Brain microvascular endothelial cell (primary cell): ENCODE results near the gene PAIP2B.

Experiments used
- DNase-seq: peaks from one replicate; pipeline ENCODE4 v3.0.0-alpha.2; 2020
- H3K27ac ChIP-seq: fragments of 250-450 bp; sonication (Bioruptor Pico); 2 replicates; pipeline ENCODE4 v1.5.1; 2020; ENCODE audit warnings: mild to moderate bottlenecking, moderate library complexity
- H3K27me3 ChIP-seq: fragments of 250-450 bp; sonication (Bioruptor Pico); replicated peaks from 2 replicates; pipeline ENCODE4 v1.5.1; 2020; ENCODE audit warnings: mild to moderate bottlenecking
- H3K36me3 ChIP-seq: fragments of 250-450 bp; sonication (Bioruptor Pico); replicated peaks from 2 replicates; pipeline ENCODE4 v1.5.1; 2020; ENCODE audit warnings: mild to moderate bottlenecking
- H3K4me3 ChIP-seq: 2 replicates; pipeline ENCODE4 v1.5.1; 2011; ENCODE audit warnings: low read depth, mild to moderate bottlenecking, control low read depth, low read length, moderate library complexity
- CTCF ChIP-seq: IDR thresholded peaks from 2 replicates; pipeline ENCODE4 v1.5.1; 2011; ENCODE audit warnings: low read depth, mild to moderate bottlenecking, moderate library complexity, low read length, control low read depth, inconsistent platforms; ENCODE audit errors: missing control alignments
- in situ Hi-C: cut with HindIII; loops from 2 replicates; pipeline ENCODE4 v1.10.0; 2017; ENCODE audit warnings: low sequenced_read_pairs, low pct_ligation_motif_present

The PAIP2B gene

GRCh38 chr2:71148506-71149063 is 78.3 kb downstream of the PAIP2B start:
- Histone ChIP-seq H3K36me3 (peaks cover 51% of the 10 kb centered on the region), H3K4me3 (no peak overlapping the region), H3K27ac (no peak overlapping the region), H3K27me3 (no peaks in the 10 kb centered on the region)
- in situ Hi-C loops: no loop called here
- no peak for DNase-seq
- no peak for TF ChIP-seq CTCF

GRCh38 chr2:71143782-71144181 is 83.1 kb downstream of the PAIP2B start:
- DNase-seq: no peak
- Histone ChIP-seq H3K27ac (no peak overlapping the region), H3K27me3 (no peaks in the 10 kb centered on the region), H3K4me3 (no peak overlapping the region), H3K36me3 (peaks cover 62% of the 10 kb centered on the region)
- no peak for TF ChIP-seq CTCF
- in situ Hi-C loops: no loop called here

- H3K27ac ChIP-seq: no peak overlapping the region
- DNase-seq: no peak
- H3K27me3 ChIP-seq: no peaks in the 10 kb centered on the region
- no peak overlapping the region for H3K4me3 ChIP-seq
- TF ChIP-seq CTCF: no peak
- peaks cover 43% of the 10 kb centered on the region for H3K36me3 ChIP-seq
- in situ Hi-C loops: no loop called here
Measured at GRCh38 chr2:71136174-71136573, 90.7 kb downstream of the PAIP2B start.

- no peak overlapping the region for H3K4me3 ChIP-seq
- H3K27me3 ChIP-seq: no peaks in the 10 kb centered on the region
- TF ChIP-seq CTCF: no peak
- H3K36me3 ChIP-seq: peaks cover 34% of the 10 kb centered on the region
- H3K27ac ChIP-seq: no peak overlapping the region
- DNase-seq: no peak
- in situ Hi-C loops: no loop called here
Measured at GRCh38 chr2:71133603-71134002, 93.3 kb downstream of the PAIP2B start.
